Mesenchymal stem cell (in vitro differentiated cells and primary cell): ENCODE data around the gene ADGRA3.

Experiments
- DNase-seq: peaks from one replicate; pipeline ENCODE4 v3.0.0-alpha.2; 2013
- H2AFZ ChIP-seq: one replicate; pipeline ENCODE4 v1.6.1; 2013; ENCODE audit warnings: low read depth, mild to moderate bottlenecking, control low read depth, inconsistent platforms, low read length, moderate library complexity
- H2AK5ac ChIP-seq: 2 replicates; pipeline ENCODE4 v1.6.1; 2013; ENCODE audit warnings: low read length, moderate library complexity, mild to moderate bottlenecking, inconsistent platforms; ENCODE audit not compliant: severe bottlenecking
- H2BK120ac ChIP-seq: one replicate; pipeline ENCODE4 v1.6.1; 2013; ENCODE audit warnings: low read depth, mild to moderate bottlenecking, inconsistent platforms, low read length, moderate library complexity
- H2BK12ac ChIP-seq, 2 experiments: one replicate each; pipeline ENCODE4 v1.6.1; 2013; ENCODE audit warnings: inconsistent platforms in 2 of 2, low read length in 2 of 2, mild to moderate bottlenecking in 2 of 2, moderate library complexity in 2 of 2, control low read depth in 1 of 2
- H2BK15ac ChIP-seq: one replicate; pipeline ENCODE4 v1.6.1; 2013; ENCODE audit warnings: mild to moderate bottlenecking, low read depth, inconsistent platforms; ENCODE audit not compliant: poor library complexity, severe bottlenecking
- H2BK5ac ChIP-seq: 2 replicates; pipeline ENCODE4 v1.6.1; 2013; ENCODE audit warnings: low read depth, mild to moderate bottlenecking, low read length, control low read depth, inconsistent platforms; ENCODE audit not compliant: poor library complexity, severe bottlenecking
- H3K14ac ChIP-seq, 2 experiments: one replicate each; pipeline ENCODE4 v1.6.1; 2013; ENCODE audit warnings: inconsistent platforms in 2 of 2, low read length in 2 of 2, control low read depth in 1 of 2, mild to moderate bottlenecking in 1 of 2, moderate library complexity in 1 of 2
- H3K18ac ChIP-seq, 2 experiments: one replicate each; pipeline ENCODE4 v1.6.1; 2013; ENCODE audit warnings: inconsistent platforms in 2 of 2, low read length in 2 of 2, control low read depth in 1 of 2, low read depth in 1 of 2, mild to moderate bottlenecking in 1 of 2
- H3K23ac ChIP-seq, 2 experiments: one replicate each; pipeline ENCODE4 v1.6.1; 2013; ENCODE audit warnings: inconsistent platforms in 2 of 2, low read length in 2 of 2, mild to moderate bottlenecking in 2 of 2, moderate library complexity in 2 of 2, control low read depth in 1 of 2
- H3K27ac ChIP-seq: 2 replicates; pipeline ENCODE4 v1.5.1; 2013; ENCODE audit warnings: mild to moderate bottlenecking, moderate library complexity, low read length, control low read depth, inconsistent platforms; ENCODE audit not compliant: poor library complexity, severe bottlenecking
- H3K27me3 ChIP-seq, 2 experiments: 2 replicates each; pipeline versions ENCODE4 v1.6.1 to v1.7.0; 2013; ENCODE audit warnings: low read length in 2 of 2, mild to moderate bottlenecking in 2 of 2, moderate library complexity in 2 of 2, control low read depth in 1 of 2, inconsistent platforms in 1 of 2; ENCODE audit not compliant: control insufficient read depth in 1 of 2, insufficient read depth in 1 of 2
- H3K36me3 ChIP-seq, 2 experiments: 2 replicates each; pipeline versions ENCODE4 v1.6.1 to v1.7.0; 2013; ENCODE audit warnings: low read length in 2 of 2, control low read depth in 1 of 2, inconsistent platforms in 1 of 2, low read depth in 1 of 2, mild to moderate bottlenecking in 1 of 2; ENCODE audit not compliant: insufficient read depth in 2 of 2, control insufficient read depth in 1 of 2
- H3K4ac ChIP-seq, 2 experiments: one replicate each; pipeline ENCODE4 v1.6.1; 2013; ENCODE audit warnings: inconsistent platforms in 2 of 2, low read length in 2 of 2, mild to moderate bottlenecking in 2 of 2, moderate library complexity in 2 of 2, control low read depth in 1 of 2, low read depth in 1 of 2
- H3K4me1 ChIP-seq: 2 replicates; pipeline ENCODE4 v1.6.1; 2013; ENCODE audit warnings: low read depth, low read length, control low read depth; ENCODE audit not compliant: control insufficient read depth, insufficient read depth
- H3K4me2 ChIP-seq: 2 replicates; pipeline ENCODE4 v1.6.1; 2013; ENCODE audit warnings: low read length, mild to moderate bottlenecking, inconsistent platforms; ENCODE audit not compliant: poor library complexity, severe bottlenecking
- H3K4me3 ChIP-seq, 2 experiments: 2 replicates each; pipeline versions ENCODE4 v1.5.1 to v1.7.0; 2013; ENCODE audit warnings: low read length in 2 of 2, mild to moderate bottlenecking in 2 of 2, control low read depth in 1 of 2, low read depth in 1 of 2; ENCODE audit not compliant: insufficient read depth in 1 of 2
- H3K79me1 ChIP-seq: replicated peaks from 2 replicates; pipeline ENCODE4 v1.6.1; 2013; ENCODE audit warnings: mild to moderate bottlenecking, control low read depth, low read length, inconsistent platforms; ENCODE audit not compliant: poor library complexity, severe bottlenecking
- H3K9ac ChIP-seq: 2 replicates; pipeline ENCODE4 v1.7.0; 2013; ENCODE audit warnings: mild to moderate bottlenecking, low read length, moderate library complexity
- H3K9me3 ChIP-seq: 2 replicates; pipeline ENCODE4 v1.7.0; 2013; ENCODE audit warnings: mild to moderate bottlenecking, low read length; ENCODE audit not compliant: control insufficient read depth
- H4K8ac ChIP-seq: one replicate; pipeline ENCODE4 v1.6.1; 2013; ENCODE audit warnings: inconsistent platforms, mild to moderate bottlenecking, low read length, moderate library complexity
- H4K91ac ChIP-seq: one replicate; pipeline ENCODE4 v1.6.1; 2013; ENCODE audit warnings: mild to moderate bottlenecking, low read length, inconsistent platforms
- WGBS: methylation state at CpG from one replicate; pipeline ENCODE4 v1.1.7; 2013; ENCODE audit warnings: mixed read lengths; 5-methylcytosine and 5-hydroxymethylcytosine counted together

ADGRA3 gene

DNA sequence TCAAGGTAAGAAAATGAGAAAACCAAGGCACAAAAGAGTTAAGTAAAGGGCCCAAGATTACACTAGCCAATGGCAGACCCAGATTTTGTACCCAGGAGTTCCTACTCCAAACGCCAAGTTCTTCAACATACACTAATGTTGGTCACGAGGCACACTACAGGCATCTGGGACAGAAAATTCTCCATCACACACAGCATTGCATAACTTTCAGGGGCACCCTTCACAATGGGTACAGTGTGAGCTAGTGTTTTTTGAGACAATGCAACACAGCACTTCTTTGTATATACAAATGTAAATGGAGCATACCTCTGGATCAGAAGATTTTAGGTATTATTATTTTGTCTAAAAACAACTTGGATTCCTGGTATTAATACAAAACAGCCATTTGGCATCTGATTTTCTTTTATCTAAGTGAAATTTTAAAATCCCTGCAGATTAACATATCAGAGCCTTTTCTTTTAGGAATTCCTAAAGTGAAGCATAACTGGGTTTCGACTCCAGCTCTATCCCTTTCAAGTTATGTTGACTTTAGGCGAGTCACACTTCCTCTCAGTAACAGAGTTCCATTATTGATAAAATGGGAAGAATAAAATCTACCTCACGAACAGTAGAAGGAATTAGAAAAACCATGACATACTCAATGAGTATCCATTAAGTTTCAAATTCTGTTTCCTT, 41.1 kb downstream of the ADGRA3 start:
- Histone ChIP-seq H2BK12ac (no peak overlapping the region), H4K91ac (no peak overlapping the region), H3K4me2 (no peak overlapping the region), H2BK120ac (no peak overlapping the region), H3K36me3 (peaks cover 0 to 3% of the 10 kb centered on the region in 2 experiments), H4K8ac (no peak overlapping the region), H2AK5ac (peak overlapping the region; percentile 64), H3K18ac (no peak overlapping the region), H3K79me1 (peaks cover 16% of the 10 kb centered on the region), H3K4me3 (no peak overlapping the region), H2AFZ (no peak overlapping the region), H3K4me1 (peaks cover 3% of the 10 kb centered on the region), H3K27ac (peak overlapping the region; percentile 66), H3K9ac (no peak overlapping the region), H3K4ac (no peak overlapping the region), H3K23ac (no peak overlapping the region), H2BK5ac (no peak overlapping the region), H3K9me3 (no peaks in the 10 kb centered on the region), H3K14ac (no peak overlapping the region), H3K27me3 (no peaks in the 10 kb centered on the region), H2BK15ac (no peak overlapping the region)
- peak; percentile 33 for DNase-seq
- 44% methylated on average over 4 of the region's 5 CpGs for WGBS

- no peak overlapping the region for H2AK5ac ChIP-seq
- peak; percentile 47 for DNase-seq
- H3K4ac ChIP-seq: no peak overlapping the region
- H2AFZ ChIP-seq: no peak overlapping the region
- H3K9ac ChIP-seq: no peak overlapping the region
- H3K79me1 ChIP-seq: peaks cover 23% of the 10 kb centered on the region
- no peak overlapping the region for H2BK12ac ChIP-seq
- no peak overlapping the region for H4K8ac ChIP-seq
- WGBS: 25% methylated on average over 2 of the region's 4 CpGs
- H3K18ac ChIP-seq: no peak overlapping the region
- no peak overlapping the region for H3K4me2 ChIP-seq
- no peak overlapping the region for H2BK5ac ChIP-seq
- no peak overlapping the region for H4K91ac ChIP-seq
- H3K4me1 ChIP-seq: peaks cover 3% of the 10 kb centered on the region
- no peak overlapping the region for H3K14ac ChIP-seq
- H2BK120ac ChIP-seq: no peak overlapping the region
- peak overlapping the region; percentile 27 for H3K27ac ChIP-seq
- no peak overlapping the region for H2BK15ac ChIP-seq
- H3K9me3 ChIP-seq: no peaks in the 10 kb centered on the region
- H3K4me3 ChIP-seq: no peak overlapping the region
- H3K27me3 ChIP-seq: no peaks in the 10 kb centered on the region
- no peak overlapping the region for H3K23ac ChIP-seq
- peaks cover 0 to 3% of the 10 kb centered on the region in 2 experiments for H3K36me3 ChIP-seq
Observed at GRCh38 chr4:22473268-22473667, 42.6 kb downstream of the ADGRA3 start.

GRCh38 chr4:22471999-22472461, 43.8 kb downstream of the ADGRA3 start:
- H3K36me3 ChIP-seq: peaks cover 0 to 3% of the 10 kb centered on the region in 2 experiments
- H3K27ac ChIP-seq: no peak overlapping the region
- no peak overlapping the region for H3K9ac ChIP-seq
- H2AK5ac ChIP-seq: no peak overlapping the region
- no peak overlapping the region for H3K4me2 ChIP-seq
- H3K18ac ChIP-seq: peak overlapping the region in 1 of 2 experiments; percentile 78
- peaks cover 3% of the 10 kb centered on the region for H3K4me1 ChIP-seq
- peak overlapping the region in 1 of 2 experiments; percentile 67 for H3K4ac ChIP-seq
- DNase-seq: peak; percentile 38
- no peak overlapping the region for H3K23ac ChIP-seq
- H3K27me3 ChIP-seq: no peaks in the 10 kb centered on the region
- no peaks in the 10 kb centered on the region for H3K9me3 ChIP-seq
- no peak overlapping the region for H4K8ac ChIP-seq
- no peak overlapping the region for H2BK5ac ChIP-seq
- H3K4me3 ChIP-seq: no peak overlapping the region
- no peak overlapping the region for H2BK15ac ChIP-seq
- 43% methylated on average over 3 of the region's 4 CpGs for WGBS
- no peak overlapping the region for H2BK120ac ChIP-seq
- no peak overlapping the region for H4K91ac ChIP-seq
- peak overlapping the region in 1 of 2 experiments; percentile 71 for H2BK12ac ChIP-seq
- peaks cover 23% of the 10 kb centered on the region for H3K79me1 ChIP-seq
- peak overlapping the region in 1 of 2 experiments; percentile 89 for H3K14ac ChIP-seq
- H2AFZ ChIP-seq: no peak overlapping the region

- Histone ChIP-seq H3K9ac (no peak overlapping the region), H2AK5ac (no peak overlapping the region), H3K27me3 (no peaks in the 10 kb centered on the region), H3K9me3 (no peaks in the 10 kb centered on the region), H3K27ac (no peak overlapping the region), H2BK12ac (no peak overlapping the region), H3K4me2 (no peak overlapping the region), H4K91ac (no peak overlapping the region), H3K14ac (no peak overlapping the region), H2BK120ac (no peak overlapping the region), H3K4ac (no peak overlapping the region), H3K36me3 (peaks cover 0 to 3% of the 10 kb centered on the region in 2 experiments), H3K4me1 (peaks cover 3% of the 10 kb centered on the region), H3K18ac (no peak overlapping the region), H3K4me3 (no peak overlapping the region), H3K79me1 (peaks cover 25% of the 10 kb centered on the region), H2AFZ (no peak overlapping the region), H2BK5ac (no peak overlapping the region), H4K8ac (no peak overlapping the region), H2BK15ac (no peak overlapping the region), H3K23ac (no peak overlapping the region)
- WGBS: 85% methylated on average over 2 of the region's 4 CpGs
- no peak for DNase-seq
Observed at GRCh38 chr4:22471419-22471818, 44.4 kb downstream of the ADGRA3 start.
